Peyer's patch (tissue), 4 donors: ENCODE results near the gene CTAGE15.
"Not testable (repeated sequence)": the region's sequence is repeated elsewhere in the genome, so short reads cannot be mapped to it uniquely, and the experiment has no call there.

Experiments used
- POLR2A ChIP-seq, 2 donors: fragments of 450-650 bp; IDR thresholded peaks; one replicate each; pipeline ENCODE4 v1.5.1; 2017; ENCODE audit warnings: antibody characterized with exemption in 2 of 2, mild to moderate bottlenecking in 2 of 2, moderate library complexity in 2 of 2
- TF ChIP-seq, protein P1 (sequence below), 6 experiments: fragments of 450-650 bp in 4 of 6; fragments of 200-600 bp in 2 of 6; sonication (generic) in 1 of 6; IDR thresholded peaks; one replicate each; pipeline ENCODE4 v1.5.1; 2017 to 2019; ENCODE audit warnings: antibody characterized with exemption in 6 of 6, mild to moderate bottlenecking in 3 of 6, moderate library complexity in 1 of 6

- TF ChIP-seq, protein P1, sequence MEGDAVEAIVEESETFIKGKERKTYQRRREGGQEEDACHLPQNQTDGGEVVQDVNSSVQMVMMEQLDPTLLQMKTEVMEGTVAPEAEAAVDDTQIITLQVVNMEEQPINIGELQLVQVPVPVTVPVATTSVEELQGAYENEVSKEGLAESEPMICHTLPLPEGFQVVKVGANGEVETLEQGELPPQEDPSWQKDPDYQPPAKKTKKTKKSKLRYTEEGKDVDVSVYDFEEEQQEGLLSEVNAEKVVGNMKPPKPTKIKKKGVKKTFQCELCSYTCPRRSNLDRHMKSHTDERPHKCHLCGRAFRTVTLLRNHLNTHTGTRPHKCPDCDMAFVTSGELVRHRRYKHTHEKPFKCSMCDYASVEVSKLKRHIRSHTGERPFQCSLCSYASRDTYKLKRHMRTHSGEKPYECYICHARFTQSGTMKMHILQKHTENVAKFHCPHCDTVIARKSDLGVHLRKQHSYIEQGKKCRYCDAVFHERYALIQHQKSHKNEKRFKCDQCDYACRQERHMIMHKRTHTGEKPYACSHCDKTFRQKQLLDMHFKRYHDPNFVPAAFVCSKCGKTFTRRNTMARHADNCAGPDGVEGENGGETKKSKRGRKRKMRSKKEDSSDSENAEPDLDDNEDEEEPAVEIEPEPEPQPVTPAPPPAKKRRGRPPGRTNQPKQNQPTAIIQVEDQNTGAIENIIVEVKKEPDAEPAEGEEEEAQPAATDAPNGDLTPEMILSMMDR (IDR thresholded peaks at IDR 0.05), result not testable (repeated sequence)
- not testable (repeated sequence) for TF ChIP-seq POLR2A (IDR thresholded peaks at IDR 0.05)
Measured at GRCh38 chr7:143531932-143532331, 39.7 kb upstream of the CTAGE15 start.
